GM12801 (cell line): ENCODE measurements around the gene ACSF2.

Experiments used
- TF ChIP-seq, protein P1 (sequence below): IDR thresholded peaks from one replicate; pipeline ENCODE4 v1.5.1; 2011; ENCODE audit warnings: control low read depth; ENCODE audit not compliant: insufficient read length; ENCODE audit errors: extremely low read depth

Gene ACSF2

DNA sequence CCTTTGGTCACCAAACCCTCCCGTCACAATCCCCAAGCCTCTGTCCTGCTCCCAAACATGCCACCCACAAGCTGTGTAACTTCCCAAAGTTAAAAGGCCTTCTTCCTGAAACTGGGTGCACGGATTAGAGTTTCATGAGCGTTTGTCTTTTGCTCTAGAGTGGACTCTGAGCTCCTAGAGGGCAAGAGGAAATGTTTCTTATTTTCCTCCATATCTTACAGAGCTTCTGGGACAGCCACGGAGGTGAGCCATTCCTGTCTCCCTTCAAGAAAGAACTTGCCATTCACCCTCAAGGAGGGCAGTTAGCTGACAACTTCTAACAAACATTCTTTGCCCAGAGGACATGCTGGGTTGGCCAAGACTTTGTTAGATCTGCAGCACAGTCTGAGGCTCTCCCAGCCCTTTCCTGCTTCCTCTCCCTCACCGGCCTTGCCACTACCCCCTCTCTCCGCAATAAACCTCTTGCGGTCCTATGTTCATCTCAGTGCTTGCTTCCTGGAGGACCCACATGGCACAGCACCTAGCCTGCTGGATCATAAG lies 79.6 kb downstream of the ACSF2 start:
- TF ChIP-seq, protein P1, sequence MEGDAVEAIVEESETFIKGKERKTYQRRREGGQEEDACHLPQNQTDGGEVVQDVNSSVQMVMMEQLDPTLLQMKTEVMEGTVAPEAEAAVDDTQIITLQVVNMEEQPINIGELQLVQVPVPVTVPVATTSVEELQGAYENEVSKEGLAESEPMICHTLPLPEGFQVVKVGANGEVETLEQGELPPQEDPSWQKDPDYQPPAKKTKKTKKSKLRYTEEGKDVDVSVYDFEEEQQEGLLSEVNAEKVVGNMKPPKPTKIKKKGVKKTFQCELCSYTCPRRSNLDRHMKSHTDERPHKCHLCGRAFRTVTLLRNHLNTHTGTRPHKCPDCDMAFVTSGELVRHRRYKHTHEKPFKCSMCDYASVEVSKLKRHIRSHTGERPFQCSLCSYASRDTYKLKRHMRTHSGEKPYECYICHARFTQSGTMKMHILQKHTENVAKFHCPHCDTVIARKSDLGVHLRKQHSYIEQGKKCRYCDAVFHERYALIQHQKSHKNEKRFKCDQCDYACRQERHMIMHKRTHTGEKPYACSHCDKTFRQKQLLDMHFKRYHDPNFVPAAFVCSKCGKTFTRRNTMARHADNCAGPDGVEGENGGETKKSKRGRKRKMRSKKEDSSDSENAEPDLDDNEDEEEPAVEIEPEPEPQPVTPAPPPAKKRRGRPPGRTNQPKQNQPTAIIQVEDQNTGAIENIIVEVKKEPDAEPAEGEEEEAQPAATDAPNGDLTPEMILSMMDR, result no peak

DNA sequence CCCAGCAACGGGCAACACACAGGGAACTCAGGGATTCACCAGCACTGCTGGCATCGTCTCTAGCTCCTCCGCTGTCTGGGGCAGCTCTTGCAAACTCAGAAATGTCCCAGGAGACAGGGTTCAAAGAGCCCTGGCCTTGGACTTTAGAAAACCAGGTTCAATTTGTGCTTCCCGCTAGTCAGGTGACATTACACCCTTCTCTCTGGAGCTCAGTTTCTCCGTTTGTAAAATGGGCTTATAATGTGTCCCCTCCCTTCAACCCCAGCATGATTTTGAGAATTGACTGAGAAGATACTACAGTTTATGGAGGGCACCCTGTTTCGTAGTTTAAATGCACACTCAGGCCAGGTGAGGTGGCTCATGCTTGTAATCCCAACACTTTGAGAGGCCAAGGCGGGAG lies 80.3 kb downstream of the ACSF2 start:
- TF ChIP-seq, protein P1, result no peak

DNA sequence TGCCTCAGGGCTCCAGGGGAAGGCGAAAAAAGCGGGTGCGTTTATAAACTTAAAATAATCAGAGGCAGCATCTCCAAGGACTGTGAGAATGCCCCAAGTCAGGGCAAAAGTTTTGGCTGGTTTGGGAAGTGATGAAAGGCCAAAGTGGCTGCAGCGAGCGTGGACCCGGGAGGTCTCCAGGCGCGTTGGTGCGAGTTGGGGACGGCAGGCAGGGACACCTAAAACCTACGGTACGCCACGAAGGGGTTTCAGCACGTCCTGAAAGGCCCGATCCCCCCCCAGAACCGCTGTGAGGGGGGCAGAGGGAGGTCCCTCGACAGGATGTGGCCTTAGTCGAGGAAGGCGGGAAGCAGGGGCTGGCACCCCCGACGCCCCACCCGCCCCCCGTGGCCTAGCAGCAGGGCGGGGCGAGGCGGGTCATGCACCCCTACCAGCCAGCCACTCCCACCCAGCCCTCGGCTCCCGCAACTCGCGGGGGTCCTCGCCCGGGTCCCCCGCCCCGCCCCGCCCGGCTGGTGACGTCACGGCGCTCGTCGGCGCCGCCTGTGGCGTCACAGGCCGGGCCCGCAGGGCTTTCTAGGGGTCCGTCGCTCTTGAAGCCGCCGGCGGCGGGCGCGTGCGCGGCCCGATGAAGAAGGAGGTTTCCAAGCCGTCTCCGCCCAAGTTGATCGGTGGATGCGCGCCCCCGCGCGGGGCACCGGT lies 82.0 kb downstream of the ACSF2 start, which contains the start of gene MYCBPAP:
Gene MYCBPAP (plus strand): TSS at position 569 of the 702 bp plus-strand sequence. CDS start 236 bp downstream, outside the sequence.
- TF ChIP-seq, protein P1, result no peak

DNA sequence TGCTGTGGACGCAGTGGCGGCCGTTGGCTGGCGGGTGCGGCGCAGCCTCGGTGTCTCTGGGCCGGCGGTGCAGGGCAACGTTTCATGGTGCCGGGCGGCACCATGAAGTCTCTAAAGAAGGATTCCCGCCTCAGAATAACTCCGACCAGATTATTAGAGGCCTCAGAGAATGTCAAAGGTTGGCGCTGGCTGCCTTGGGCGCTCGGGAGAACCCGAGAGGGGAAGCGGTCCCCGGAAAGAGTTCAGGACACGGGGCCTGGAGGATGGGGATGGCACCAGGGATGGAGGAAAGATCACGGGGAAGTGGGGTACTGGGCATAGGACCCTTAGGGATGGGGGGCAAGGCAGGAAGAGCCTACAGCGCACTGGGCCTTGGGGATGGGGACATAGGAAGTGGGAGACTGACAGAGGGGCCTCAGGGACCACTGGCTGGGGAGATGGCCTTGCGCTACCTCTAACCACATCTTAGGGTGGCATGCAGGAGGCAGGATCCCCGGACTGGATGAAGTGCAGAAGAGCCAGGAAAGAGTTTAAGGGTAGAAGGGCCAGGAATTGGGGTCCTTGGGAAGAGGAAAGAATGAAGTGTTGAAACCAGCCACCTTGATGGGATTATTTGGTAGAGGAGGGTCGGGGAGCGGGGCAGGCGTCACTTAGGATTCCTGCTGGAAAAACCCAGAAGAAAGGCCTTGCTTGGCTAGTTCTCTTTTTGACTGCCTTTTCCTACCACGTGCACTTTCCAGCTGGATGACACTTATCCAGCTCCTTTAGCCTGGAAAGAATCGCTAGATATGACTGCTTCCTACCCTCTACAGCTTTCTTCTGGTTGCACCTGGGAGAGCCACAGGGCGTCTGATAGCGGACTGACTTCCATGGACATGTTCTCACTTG lies 82.8 kb downstream of the ACSF2 start:
- TF ChIP-seq, protein P1, result no peak

DNA sequence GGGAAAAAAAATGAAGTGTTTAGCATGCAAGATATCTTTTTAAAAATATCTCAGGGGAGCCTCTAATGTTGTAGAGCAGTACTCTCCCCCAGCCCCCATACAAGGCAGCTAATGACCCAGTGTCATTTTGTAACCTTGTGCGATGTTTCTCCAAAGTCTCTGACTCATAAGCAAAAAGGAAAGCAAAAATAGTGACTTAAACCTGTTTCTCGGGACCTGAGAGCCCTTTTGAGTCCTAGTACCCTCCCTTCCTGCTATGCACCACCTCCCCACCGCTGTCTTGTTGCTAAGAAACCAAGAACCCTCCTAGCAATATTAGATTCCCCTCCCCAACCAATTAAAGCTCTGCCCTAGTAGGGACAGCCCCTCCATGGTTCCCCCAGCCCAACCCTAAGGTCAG lies 85.0 kb downstream of the ACSF2 start:
- TF ChIP-seq, protein P1, result no peak

DNA sequence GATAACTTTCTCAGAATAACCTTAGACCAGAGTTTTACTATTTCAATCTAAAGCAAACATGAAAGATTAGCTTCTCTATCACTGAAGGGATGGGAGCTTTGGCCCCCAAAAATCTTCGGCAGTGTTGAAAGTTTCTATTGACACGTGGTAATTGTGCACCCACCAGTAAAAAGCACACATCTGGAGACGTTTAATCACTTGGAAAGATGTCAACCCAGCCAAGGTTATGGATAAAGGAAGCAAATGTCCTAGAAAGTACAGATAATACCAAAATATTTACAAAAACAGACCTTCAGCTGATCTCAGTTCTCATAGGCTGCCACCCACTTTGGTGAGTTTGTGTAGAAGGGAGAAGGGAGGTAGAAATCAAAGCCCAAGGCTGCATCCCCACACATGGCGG lies 87.5 kb downstream of the ACSF2 start:
- TF ChIP-seq, protein P1, result no peak

DNA sequence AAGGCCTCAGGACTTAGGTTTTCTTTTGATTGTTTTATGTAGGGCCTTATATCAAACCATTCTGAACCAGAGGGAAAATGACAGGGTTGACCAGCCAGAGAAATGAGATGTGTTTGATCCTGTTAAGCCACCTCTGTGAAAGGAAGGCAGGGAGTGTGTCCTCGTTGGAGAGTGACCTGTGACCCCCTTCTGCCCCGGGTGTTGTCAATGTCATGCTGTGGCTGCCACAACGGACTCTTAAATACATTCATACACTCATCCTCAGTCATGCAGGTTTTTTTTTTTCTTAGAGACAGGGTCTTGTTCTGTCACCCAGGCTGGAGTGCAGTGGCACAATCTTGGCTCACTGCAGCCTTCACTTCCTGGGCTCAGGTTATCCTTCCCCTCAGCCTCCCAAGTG lies 88.4 kb downstream of the ACSF2 start:
- TF ChIP-seq, protein P1, result no peak
